Keratinocyte (primary cell): ENCODE data around the gene RNPC3. TPM values are rescaled to one million over a fixed set of nuclear protein-coding genes. Genes with fewer than 3 reads are reported as not detected.

Experiments
- DNase-seq: peaks from one replicate; pipeline ENCODE4 v3.0.0-alpha.2; 2011; ENCODE audit warnings: low read depth, missing footprints, low spot score
- FAIRE-seq: peaks from 2 replicates; lab custom pipeline; 2011; peaks lifted over from hg19 to GRCh38; lab: Jason Lieb, UNC
- H2AFZ ChIP-seq: 2 replicates; pipeline ENCODE4 v1.6.0; 2012; ENCODE audit warnings: low read length, control low read depth, inconsistent platforms; ENCODE audit not compliant: control insufficient read depth
- H3K27ac ChIP-seq: 2 replicates; pipeline ENCODE4 v1.5.1; 2011; ENCODE audit warnings: low read length; ENCODE audit not compliant: control insufficient read depth, insufficient read depth
- H3K27me3 ChIP-seq: 3 replicates; pipeline ENCODE4 v1.6.0; 2011; ENCODE audit warnings: low read length; ENCODE audit not compliant: control insufficient read depth, insufficient read depth; ENCODE audit errors: extremely low read depth
- H3K36me3 ChIP-seq, 2 experiments: 2 replicates in 1 of 2; 3 replicates in 1 of 2; pipeline ENCODE4 v1.5.1; 2011; ENCODE audit warnings: low read length in 2 of 2, mild to moderate bottlenecking in 1 of 2; ENCODE audit not compliant: control insufficient read depth in 2 of 2, insufficient read depth in 2 of 2; ENCODE audit errors: extremely low read depth in 1 of 2
- H3K4me1 ChIP-seq: 3 replicates; pipeline ENCODE4 v1.5.1; 2011; ENCODE audit warnings: low read length; ENCODE audit not compliant: control insufficient read depth, insufficient read depth; ENCODE audit errors: extremely low read depth
- H3K4me2 ChIP-seq: 3 replicates; pipeline ENCODE4 v1.6.0; 2011; ENCODE audit warnings: low read depth, low read length; ENCODE audit not compliant: control insufficient read depth, insufficient read depth; ENCODE audit errors: extremely low read depth
- H3K4me3 ChIP-seq, 3 experiments: fragments of 200-600 bp in 1 of 3; sonication (generic) in 1 of 3; 2 replicates in 2 of 3; 3 replicates in 1 of 3; pipeline ENCODE4 v1.5.1; 2011 to 2016; ENCODE audit warnings: low read length in 3 of 3, mild to moderate bottlenecking in 3 of 3, control low read depth in 2 of 3, inconsistent platforms in 1 of 3, low read depth in 1 of 3, mixed read lengths in 1 of 3, mixed run types in 1 of 3, moderate library complexity in 1 of 3; ENCODE audit not compliant: control insufficient read depth in 2 of 3, insufficient read depth in 2 of 3; ENCODE audit errors: extremely low read depth in 1 of 3
- H3K79me2 ChIP-seq: 2 replicates; pipeline ENCODE4 v1.6.0; 2012; ENCODE audit warnings: low read length; ENCODE audit not compliant: control insufficient read depth, insufficient read depth
- H3K9ac ChIP-seq: 3 replicates; pipeline ENCODE4 v1.6.0; 2011; ENCODE audit warnings: low read length; ENCODE audit not compliant: control insufficient read depth, insufficient read depth; ENCODE audit errors: extremely low read depth
- H3K9me1 ChIP-seq: 3 replicates; pipeline ENCODE4 v1.6.0; 2011; ENCODE audit warnings: low read length; ENCODE audit not compliant: control insufficient read depth, insufficient read depth; ENCODE audit errors: extremely low read depth
- H3K9me3 ChIP-seq: 2 replicates; pipeline ENCODE4 v1.5.1; 2012; ENCODE audit warnings: low read depth, low read length; ENCODE audit not compliant: control insufficient read depth
- H4K20me1 ChIP-seq: 3 replicates; pipeline ENCODE4 v1.6.0; 2011; ENCODE audit warnings: low read length; ENCODE audit not compliant: control insufficient read depth, insufficient read depth; ENCODE audit errors: extremely low read depth
- CTCF ChIP-seq, 3 experiments: IDR thresholded peaks in 1 of 3; conservative IDR thresholded peaks in 1 of 3; optimal IDR thresholded peaks in 1 of 3; 2 replicates in 2 of 3; 3 replicates in 1 of 3; pipeline versions ENCODE3 to v1.5.1; 2011; ENCODE audit warnings: low read length in 3 of 3, mild to moderate bottlenecking in 3 of 3, moderate library complexity in 2 of 3, control low read depth in 1 of 3, inconsistent platforms in 1 of 3; ENCODE audit not compliant: insufficient read depth in 2 of 3; ENCODE audit errors: extremely low read depth in 1 of 3
- EZH2 ChIP-seq: IDR thresholded peaks from one replicate; pipeline ENCODE4 v1.6.1; 2012; ENCODE audit warnings: inconsistent platforms, mild to moderate bottlenecking, low read length, moderate library complexity
- dilution Hi-C: fragments of 300-500 bp; cut with MboI; formaldehyde crosslinking; loops from one replicate; pipeline ENCODE4 v1.7.0; 2020; ENCODE audit warnings: low sequenced_read_pairs; ENCODE audit not compliant: extremely low pct_ligation_motif_present
- polyA plus RNA-seq, 5 experiments: library from polyadenylated mRNA; depleted of rRNA in 3 of 5; stranded (reverse) in 3 of 5; stranded (forward) in 1 of 5; unstranded in 1 of 5; fragments of >200 nt; gene quantifications; 1 replicate in 1 of 5; 2 replicates in 3 of 5; 3 replicates in 1 of 5; pipeline versions ENCODE4 v1.2.1 to v1.2.3, GENCODE V29; 2011 to 2012; ENCODE audit warnings: missing spikeins in 2 of 5, low read depth in 1 of 5, low replicate concordance in 1 of 5

Gene RNPC3
- polyA plus RNA-seq, 1 donor (not counting 4 experiments of a cell fraction or from before 2014, with no cell fraction given): 19.6 TPM

- Histone ChIP-seq H3K27me3 (no peaks in the 10 kb centered on the region), H3K9me3 (no peaks in the 10 kb centered on the region), H2AFZ (no peak overlapping the region), H3K4me2 (no peak overlapping the region), H3K4me1 (no peaks in the 10 kb centered on the region), H3K9me1 (no peaks in the 10 kb centered on the region), H3K27ac (no peak overlapping the region), H3K36me3 (peaks cover 3 to 4% of the 10 kb centered on the region in 2 experiments), H4K20me1 (no peaks in the 10 kb centered on the region), H3K9ac (no peak overlapping the region), H3K79me2 (no peaks in the 10 kb centered on the region), H3K4me3 (no peak overlapping the region)
- DNase-seq (no peak), FAIRE-seq (no peak)
- dilution Hi-C loops: no loop called here
- no peak for TF ChIP-seq EZH2
- TF ChIP-seq CTCF (optimal IDR thresholded peaks at IDR 0.05 in 1 of 3, IDR thresholded peaks at IDR 0.05 in 1 of 3, conservative IDR thresholded peaks at IDR 0.05 in 1 of 3; ENCODE audit: extremely low read depth in 1 of 3, insufficient read depth in 2 of 3, low read length in 3 of 3): no peak
Measured at GRCh38 chr1:103546496-103546895, 21.0 kb downstream of the RNPC3 start.

- Histone ChIP-seq H4K20me1 (no peaks in the 10 kb centered on the region), H3K4me2 (no peak overlapping the region), H3K27ac (no peak overlapping the region), H3K9me3 (no peaks in the 10 kb centered on the region), H2AFZ (no peak overlapping the region), H3K9ac (no peak overlapping the region), H3K9me1 (no peaks in the 10 kb centered on the region), H3K4me3 (no peak overlapping the region), H3K79me2 (no peaks in the 10 kb centered on the region), H3K36me3 (peaks cover 3 to 6% of the 10 kb centered on the region in 2 experiments), H3K4me1 (no peaks in the 10 kb centered on the region), H3K27me3 (no peaks in the 10 kb centered on the region)
- no peak for FAIRE-seq
- dilution Hi-C loops: no loop called here
- DNase-seq: no peak
- TF ChIP-seq CTCF (optimal IDR thresholded peaks at IDR 0.05 in 1 of 3, IDR thresholded peaks at IDR 0.05 in 1 of 3, conservative IDR thresholded peaks at IDR 0.05 in 1 of 3; ENCODE audit: extremely low read depth in 1 of 3, insufficient read depth in 2 of 3, low read length in 3 of 3) (no peak), EZH2 (no peak)
Measured at GRCh38 chr1:103547840-103548239, 22.3 kb downstream of the RNPC3 start.
